ENCODE data around the gene WDR33. TPM values are rescaled to one million over a fixed set of nuclear protein-coding genes. Genes with fewer than 3 reads are reported as not detected.

Gene WDR33
- total and polyA plus RNA-seq, 4 donors, result 8.2 to 37.5 (median 22.4) TPM

DNA sequence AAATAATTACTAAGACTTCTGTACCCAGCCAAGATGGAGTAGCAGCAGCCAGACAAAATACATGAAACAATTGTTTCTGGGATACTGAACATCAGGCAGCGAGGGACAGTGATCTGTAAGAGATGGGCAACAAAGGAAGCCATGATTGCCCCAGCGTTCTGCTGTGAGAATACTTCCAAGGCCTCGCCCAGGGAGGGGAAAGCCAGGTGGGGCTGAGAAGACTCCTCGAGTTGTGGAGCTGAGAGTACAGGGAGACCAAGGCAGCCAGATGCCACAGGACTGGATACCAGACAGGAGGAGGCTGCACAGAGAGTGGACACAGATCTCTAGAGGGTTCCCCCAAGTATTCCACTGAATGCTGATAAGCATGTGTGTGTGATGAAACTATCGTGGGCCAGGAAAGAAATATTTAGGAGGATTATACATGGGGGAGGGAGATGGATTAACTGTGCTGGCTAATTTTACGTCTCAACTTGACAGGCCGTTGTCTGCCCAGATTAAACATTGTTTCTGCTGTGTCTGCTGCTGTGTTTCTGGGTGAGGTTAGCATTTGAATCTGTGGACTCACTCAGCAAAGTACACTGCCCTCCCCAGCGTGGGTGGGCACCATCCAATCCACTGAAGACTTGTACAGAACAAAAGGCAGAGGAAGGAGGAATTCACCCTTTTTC, 125.4 kb downstream of the WDR33 start:
- H3K36me3 ChIP-seq (ENCODE audit: control insufficient read depth in 4 of 4, insufficient read depth in 3 of 4, low read depth in 1 of 4, low read length in 3 of 4), result no peaks in the 10 kb centered on the region
- H3K27me3 ChIP-seq (ENCODE audit: control insufficient read depth in 4 of 4, insufficient read depth in 4 of 4, low read length in 3 of 4), result no peaks in the 10 kb centered on the region
- peaks cover 0 to 3% (median 0%) of the 10 kb centered on the region in 4 donors for H3K9me3 ChIP-seq (ENCODE audit: control insufficient read depth in 4 of 4, low read length in 3 of 4)
- no peak overlapping the region for H3K9ac ChIP-seq (ENCODE audit: low read depth in 1 of 2, low read length in 2 of 2)
- 80% methylated on average over 8 of the region's 8 CpGs for WGBS
- TF ChIP-seq, protein P1, sequence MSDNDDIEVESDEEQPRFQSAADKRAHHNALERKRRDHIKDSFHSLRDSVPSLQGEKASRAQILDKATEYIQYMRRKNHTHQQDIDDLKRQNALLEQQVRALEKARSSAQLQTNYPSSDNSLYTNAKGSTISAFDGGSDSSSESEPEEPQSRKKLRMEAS (IDR thresholded peaks at IDR 0.05), result no peak
- TF ChIP-seq HNF4G (IDR thresholded peaks at IDR 0.05) (no peak), JUND (IDR thresholded peaks at IDR 0.05) (no peak)
- no peak overlapping the region for H3K4me3 ChIP-seq (ENCODE audit: low read depth in 1 of 3, low read length in 3 of 3)
- H3K27ac ChIP-seq (ENCODE audit: low read depth in 1 of 2, low read length in 2 of 2), result no peak overlapping the region
- no peak for DNase-seq (ENCODE audit: low spot score)
- no peaks in the 10 kb centered on the region for H3K4me1 ChIP-seq (ENCODE audit: control insufficient read depth in 4 of 4, insufficient read depth in 4 of 4, low read length in 3 of 4)

DNA sequence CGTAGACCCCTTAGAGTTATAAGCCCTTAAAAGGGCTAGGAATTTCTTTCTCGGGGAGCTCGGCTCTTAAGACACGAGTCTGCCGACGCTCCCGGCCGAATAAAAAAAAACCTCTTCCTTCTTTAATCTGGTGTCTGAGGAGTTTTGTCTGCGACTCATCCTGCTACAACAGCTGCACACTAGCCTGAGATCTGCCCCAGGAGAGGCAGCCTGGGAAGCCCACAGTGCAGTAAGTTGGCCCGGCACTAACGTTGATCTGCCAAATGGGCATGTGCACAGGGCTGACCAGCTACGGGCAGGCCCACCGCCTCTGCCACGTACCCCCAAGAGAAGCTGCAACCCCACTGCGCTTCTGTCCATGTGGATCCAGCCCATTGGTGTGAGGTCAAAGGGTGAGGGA, 127.2 kb downstream of the WDR33 start:
- Histone ChIP-seq H3K36me3 (ENCODE audit: control insufficient read depth in 4 of 4, insufficient read depth in 3 of 4, low read depth in 1 of 4, low read length in 3 of 4) (no peaks in the 10 kb centered on the region), H3K9me3 (ENCODE audit: control insufficient read depth in 4 of 4, low read length in 3 of 4) (peaks cover 0 to 2% (median 0%) of the 10 kb centered on the region in 4 donors), H3K27me3 (ENCODE audit: control insufficient read depth in 4 of 4, insufficient read depth in 4 of 4, low read length in 3 of 4) (no peaks in the 10 kb centered on the region), H3K4me1 (ENCODE audit: control insufficient read depth in 4 of 4, insufficient read depth in 4 of 4, low read length in 3 of 4) (peaks cover 0 to 3% (median 0%) of the 10 kb centered on the region in 4 donors), H3K4me3 (ENCODE audit: low read depth in 1 of 3, low read length in 3 of 3) (no peak overlapping the region), H3K27ac (ENCODE audit: low read depth in 1 of 2, low read length in 2 of 2) (no peak overlapping the region), H3K9ac (ENCODE audit: low read depth in 1 of 2, low read length in 2 of 2) (no peak overlapping the region)
- 78% methylated on average over 15 of the region's 15 CpGs for WGBS
- TF ChIP-seq, protein P2, sequence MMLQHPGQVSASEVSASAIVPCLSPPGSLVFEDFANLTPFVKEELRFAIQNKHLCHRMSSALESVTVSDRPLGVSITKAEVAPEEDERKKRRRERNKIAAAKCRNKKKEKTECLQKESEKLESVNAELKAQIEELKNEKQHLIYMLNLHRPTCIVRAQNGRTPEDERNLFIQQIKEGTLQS (IDR thresholded peaks at IDR 0.05), result no peak
- TF ChIP-seq FOXA2 (IDR thresholded peaks at IDR 0.05), result no peak
- no peak for TF ChIP-seq HNF4G (IDR thresholded peaks at IDR 0.05)
- TF ChIP-seq YY1 (IDR thresholded peaks at IDR 0.05), result no peak
- no peak for TF ChIP-seq NR2F2 (IDR thresholded peaks at IDR 0.05)
- TF ChIP-seq, protein P3, sequence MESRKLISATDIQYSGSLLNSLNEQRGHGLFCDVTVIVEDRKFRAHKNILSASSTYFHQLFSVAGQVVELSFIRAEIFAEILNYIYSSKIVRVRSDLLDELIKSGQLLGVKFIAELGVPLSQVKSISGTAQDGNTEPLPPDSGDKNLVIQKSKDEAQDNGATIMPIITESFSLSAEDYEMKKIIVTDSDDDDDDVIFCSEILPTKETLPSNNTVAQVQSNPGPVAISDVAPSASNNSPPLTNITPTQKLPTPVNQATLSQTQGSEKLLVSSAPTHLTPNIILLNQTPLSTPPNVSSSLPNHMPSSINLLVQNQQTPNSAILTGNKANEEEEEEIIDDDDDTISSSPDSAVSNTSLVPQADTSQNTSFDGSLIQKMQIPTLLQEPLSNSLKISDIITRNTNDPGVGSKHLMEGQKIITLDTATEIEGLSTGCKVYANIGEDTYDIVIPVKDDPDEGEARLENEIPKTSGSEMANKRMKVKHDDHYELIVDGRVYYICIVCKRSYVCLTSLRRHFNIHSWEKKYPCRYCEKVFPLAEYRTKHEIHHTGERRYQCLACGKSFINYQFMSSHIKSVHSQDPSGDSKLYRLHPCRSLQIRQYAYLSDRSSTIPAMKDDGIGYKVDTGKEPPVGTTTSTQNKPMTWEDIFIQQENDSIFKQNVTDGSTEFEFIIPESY (IDR thresholded peaks at IDR 0.05), result no peak
- TF ChIP-seq, protein P4, sequence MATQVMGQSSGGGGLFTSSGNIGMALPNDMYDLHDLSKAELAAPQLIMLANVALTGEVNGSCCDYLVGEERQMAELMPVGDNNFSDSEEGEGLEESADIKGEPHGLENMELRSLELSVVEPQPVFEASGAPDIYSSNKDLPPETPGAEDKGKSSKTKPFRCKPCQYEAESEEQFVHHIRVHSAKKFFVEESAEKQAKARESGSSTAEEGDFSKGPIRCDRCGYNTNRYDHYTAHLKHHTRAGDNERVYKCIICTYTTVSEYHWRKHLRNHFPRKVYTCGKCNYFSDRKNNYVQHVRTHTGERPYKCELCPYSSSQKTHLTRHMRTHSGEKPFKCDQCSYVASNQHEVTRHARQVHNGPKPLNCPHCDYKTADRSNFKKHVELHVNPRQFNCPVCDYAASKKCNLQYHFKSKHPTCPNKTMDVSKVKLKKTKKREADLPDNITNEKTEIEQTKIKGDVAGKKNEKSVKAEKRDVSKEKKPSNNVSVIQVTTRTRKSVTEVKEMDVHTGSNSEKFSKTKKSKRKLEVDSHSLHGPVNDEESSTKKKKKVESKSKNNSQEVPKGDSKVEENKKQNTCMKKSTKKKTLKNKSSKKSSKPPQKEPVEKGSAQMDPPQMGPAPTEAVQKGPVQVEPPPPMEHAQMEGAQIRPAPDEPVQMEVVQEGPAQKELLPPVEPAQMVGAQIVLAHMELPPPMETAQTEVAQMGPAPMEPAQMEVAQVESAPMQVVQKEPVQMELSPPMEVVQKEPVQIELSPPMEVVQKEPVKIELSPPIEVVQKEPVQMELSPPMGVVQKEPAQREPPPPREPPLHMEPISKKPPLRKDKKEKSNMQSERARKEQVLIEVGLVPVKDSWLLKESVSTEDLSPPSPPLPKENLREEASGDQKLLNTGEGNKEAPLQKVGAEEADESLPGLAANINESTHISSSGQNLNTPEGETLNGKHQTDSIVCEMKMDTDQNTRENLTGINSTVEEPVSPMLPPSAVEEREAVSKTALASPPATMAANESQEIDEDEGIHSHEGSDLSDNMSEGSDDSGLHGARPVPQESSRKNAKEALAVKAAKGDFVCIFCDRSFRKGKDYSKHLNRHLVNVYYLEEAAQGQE (IDR thresholded peaks at IDR 0.05), result no peak
- no peak for TF ChIP-seq JUND (IDR thresholded peaks at IDR 0.05)
- no peak for TF ChIP-seq FOXA1 (IDR thresholded peaks at IDR 0.05)
- TF ChIP-seq RAD21 (IDR thresholded peaks at IDR 0.05), result no peak
- TF ChIP-seq RXRA (IDR thresholded peaks at IDR 0.05), result no peak
- no peak for TF ChIP-seq SP1 (IDR thresholded peaks at IDR 0.05)
- no peak for TF ChIP-seq TAF1 (conservative IDR thresholded peaks at IDR 0.05)
- TF ChIP-seq HNF4A (conservative IDR thresholded peaks at IDR 0.05), result no peak
- TF ChIP-seq, protein P1 (IDR thresholded peaks at IDR 0.05), result no peak
- TF ChIP-seq, protein P5, sequence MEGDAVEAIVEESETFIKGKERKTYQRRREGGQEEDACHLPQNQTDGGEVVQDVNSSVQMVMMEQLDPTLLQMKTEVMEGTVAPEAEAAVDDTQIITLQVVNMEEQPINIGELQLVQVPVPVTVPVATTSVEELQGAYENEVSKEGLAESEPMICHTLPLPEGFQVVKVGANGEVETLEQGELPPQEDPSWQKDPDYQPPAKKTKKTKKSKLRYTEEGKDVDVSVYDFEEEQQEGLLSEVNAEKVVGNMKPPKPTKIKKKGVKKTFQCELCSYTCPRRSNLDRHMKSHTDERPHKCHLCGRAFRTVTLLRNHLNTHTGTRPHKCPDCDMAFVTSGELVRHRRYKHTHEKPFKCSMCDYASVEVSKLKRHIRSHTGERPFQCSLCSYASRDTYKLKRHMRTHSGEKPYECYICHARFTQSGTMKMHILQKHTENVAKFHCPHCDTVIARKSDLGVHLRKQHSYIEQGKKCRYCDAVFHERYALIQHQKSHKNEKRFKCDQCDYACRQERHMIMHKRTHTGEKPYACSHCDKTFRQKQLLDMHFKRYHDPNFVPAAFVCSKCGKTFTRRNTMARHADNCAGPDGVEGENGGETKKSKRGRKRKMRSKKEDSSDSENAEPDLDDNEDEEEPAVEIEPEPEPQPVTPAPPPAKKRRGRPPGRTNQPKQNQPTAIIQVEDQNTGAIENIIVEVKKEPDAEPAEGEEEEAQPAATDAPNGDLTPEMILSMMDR (IDR thresholded peaks at IDR 0.05; ENCODE audit: low read depth, low read length, missing input control), result no peak
- TF ChIP-seq EGR1 (IDR thresholded peaks at IDR 0.05; ENCODE audit: low read depth in 2 of 2), result no peak
- TF ChIP-seq GABPA (IDR thresholded peaks at IDR 0.05 in 1 of 2, conservative IDR thresholded peaks at IDR 0.05 in 1 of 2), result no peak
- no peak for DNase-seq (ENCODE audit: low spot score)

Measured in liver (tissue), 9 donors.